Ramos (cell line): ENCODE data around the gene APBA2.
"Not testable (repeated sequence)": the region's sequence is repeated elsewhere in the genome, so short reads cannot be mapped to it uniquely, and the experiment has no call there.

Experiments
- in situ Hi-C: fragments of 300-500 bp; cut with MboI; formaldehyde crosslinking; loops from one replicate; pipeline ENCODE4 v1.14.3; 2022; ENCODE audit warnings: low sequenced_read_pairs; ENCODE audit not compliant: unreplicated experiment

Gene APBA2

GRCh38 chr15:29018995-29019976 is 133.5 kb downstream of the APBA2 start:
- in situ Hi-C loops: no loop called here

GRCh38 chr15:29021857-29022256 is 136.1 kb downstream of the APBA2 start:
- in situ Hi-C loops: no loop called here

DNA sequence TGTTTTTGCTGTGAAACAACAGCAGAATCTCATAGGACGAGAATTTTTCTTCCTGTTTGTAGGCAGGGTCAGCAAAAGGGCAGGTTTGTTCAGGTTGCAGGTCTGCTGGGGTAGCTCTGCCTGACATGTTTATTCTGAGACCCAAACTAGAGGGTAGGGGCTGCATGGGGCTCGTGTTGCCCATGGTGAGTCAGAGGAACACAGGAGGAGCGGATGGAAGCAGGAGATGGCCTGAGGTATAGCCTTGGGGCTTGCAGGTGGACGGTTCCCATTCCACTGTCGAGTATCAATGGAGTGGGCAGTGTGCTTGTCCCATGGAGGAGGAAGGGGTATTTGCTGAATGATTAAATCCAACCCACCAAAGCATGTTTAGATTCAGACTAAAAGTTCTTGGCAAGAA is 138.9 kb downstream of the APBA2 start:
- in situ Hi-C loops: no loop called here

- in situ Hi-C loops: not testable (repeated sequence)
Observed at GRCh38 chr15:29025411-29025810, 139.6 kb downstream of the APBA2 start.

GRCh38 chr15:29028158-29028557 is 142.4 kb downstream of the APBA2 start:
- in situ Hi-C loops: not testable (repeated sequence)

GRCh38 chr15:29029651-29030195 is 143.9 kb downstream of the APBA2 start:
- in situ Hi-C loops: loop anchor here (10.0 kb wide), 1 partner anchor 55 kb away; no protein-coding TSS in a partner anchor

DNA sequence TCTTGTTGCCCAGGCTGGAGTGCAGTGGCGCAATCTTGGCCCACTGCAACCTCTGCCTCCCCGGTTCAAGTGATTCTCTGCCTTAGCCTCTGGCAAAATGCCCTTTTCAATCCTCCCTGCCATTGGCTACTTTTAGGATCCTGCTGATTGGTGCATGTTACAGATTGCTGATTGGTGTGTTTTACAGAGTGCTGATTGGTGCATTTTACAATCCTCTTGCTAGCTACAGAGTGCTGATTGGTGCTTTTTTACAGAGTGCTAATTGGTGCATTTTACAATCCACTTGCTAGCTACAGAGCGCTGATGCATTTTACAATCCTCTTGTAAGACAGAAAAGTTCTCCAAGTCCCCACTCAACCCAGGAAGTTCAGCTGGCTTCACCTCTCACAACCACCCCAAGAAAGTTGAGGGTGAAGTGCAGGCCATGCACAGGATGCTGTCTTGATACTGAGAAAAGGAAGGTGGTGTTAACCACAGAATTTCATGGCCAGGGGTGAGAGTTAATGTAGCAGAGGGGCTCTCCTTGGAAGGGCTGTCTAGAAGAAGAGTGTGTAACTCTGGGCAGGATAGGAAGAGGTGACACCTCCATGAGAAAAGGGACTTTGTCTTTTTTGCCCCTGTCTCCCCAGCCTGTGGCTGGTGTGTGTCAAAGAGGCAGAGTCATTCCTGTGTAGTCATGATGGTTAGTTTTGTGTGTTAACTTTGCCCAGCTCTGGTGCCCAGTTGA is 145.9 kb downstream of the APBA2 start:
- in situ Hi-C loops: loop anchor here (10.0 kb wide), 1 partner anchor 57 kb away; no protein-coding TSS in a partner anchor

DNA sequence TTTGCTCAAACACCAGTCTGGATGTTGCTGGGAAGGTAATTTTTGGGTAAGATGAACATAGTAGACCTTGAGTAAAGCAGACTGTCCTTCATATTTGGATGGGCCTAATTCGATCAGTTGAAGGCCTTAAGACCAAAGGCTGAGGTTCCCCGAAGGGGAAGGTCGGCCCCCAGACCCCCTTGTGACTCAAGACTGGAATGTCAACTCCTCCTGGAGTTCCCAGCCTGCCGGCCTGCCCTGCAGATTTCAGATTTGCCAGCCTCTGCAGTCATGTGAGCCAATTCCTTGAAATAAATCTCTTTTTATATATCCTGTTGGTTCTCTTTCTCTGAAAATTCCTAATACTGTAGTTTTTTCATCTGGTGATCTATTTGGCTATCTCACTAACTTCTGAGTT is 146.5 kb downstream of the APBA2 start:
- in situ Hi-C loops: loop anchor here (10.0 kb wide), 1 partner anchor 57 kb away; no protein-coding TSS in a partner anchor

DNA sequence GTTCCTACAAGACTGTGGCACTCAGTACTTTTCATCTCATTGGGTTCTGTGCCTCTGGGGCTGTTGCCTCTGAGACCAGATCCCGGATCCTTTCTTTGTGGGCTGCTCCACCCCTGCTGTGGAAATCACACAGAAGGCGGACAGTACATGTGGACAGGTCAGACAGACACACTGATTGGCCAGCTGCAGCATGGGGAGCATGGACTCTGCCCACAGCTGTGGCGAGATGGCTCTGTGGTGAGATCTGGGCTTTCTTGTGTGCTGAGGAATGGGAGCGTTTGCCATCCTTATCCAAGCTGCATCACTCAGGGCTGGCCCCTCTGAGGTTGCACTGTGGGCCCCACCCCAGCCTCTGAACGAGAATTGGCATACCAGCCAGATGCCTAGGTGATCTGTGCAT is 147.0 kb downstream of the APBA2 start:
- in situ Hi-C loops: loop anchor here (10.0 kb wide), 1 partner anchor 58 kb away; no protein-coding TSS in a partner anchor

DNA sequence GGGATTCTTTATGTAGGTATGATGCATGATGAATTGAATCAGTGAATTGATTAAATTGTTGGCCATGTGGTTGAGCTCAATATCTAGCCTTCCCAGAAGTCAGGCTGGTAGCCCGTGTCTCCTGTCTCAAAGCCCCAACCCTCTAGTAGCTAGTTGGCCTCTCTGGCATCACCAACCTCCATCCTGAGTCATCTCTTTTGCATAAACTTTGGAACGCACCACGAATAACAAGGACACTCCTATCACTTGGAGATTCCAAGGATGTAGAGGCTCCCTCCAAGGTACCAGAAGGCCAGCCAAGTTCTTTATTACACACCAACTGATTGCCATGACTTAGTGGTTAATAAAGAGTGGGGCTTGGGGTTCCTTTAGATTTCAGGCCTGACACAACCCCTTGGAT is 148.4 kb downstream of the APBA2 start:
- in situ Hi-C loops: loop anchor here (10.0 kb wide), 1 partner anchor 59 kb away; no protein-coding TSS in a partner anchor

DNA sequence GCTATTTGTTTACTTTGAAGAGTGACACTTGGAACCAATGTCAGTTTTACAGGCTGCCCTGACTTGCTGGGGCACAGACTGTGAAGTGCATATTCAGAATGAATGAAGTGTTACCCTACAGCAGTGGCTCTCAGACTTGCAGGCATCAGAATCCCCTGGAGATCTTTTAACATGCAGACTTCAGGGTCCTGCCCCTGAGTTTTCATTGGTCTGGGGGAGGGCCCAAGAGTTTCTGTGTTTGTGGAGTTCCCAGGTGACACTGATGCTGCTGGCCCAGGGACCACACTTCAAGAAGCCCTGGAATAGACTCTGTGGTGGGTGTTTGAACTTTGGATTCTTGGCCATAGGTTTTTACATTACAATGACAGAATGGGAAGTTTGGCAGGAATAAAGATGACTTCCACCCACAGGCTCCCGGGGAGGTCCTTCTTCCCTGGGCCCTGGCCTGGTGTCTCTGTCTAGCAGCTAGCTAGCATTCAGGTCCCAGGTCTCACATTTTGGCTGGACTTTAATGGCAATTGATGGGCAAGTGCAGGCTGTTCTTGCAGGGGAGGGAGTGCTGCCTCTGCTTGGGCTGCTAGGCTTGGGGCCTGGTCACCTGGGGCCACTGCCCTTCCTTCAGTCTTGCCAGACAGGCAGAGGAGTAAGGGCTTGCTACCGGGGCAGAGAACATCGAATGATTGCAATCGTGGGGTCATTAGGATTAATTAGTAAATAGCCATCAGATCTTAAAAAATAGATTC is 149.0 kb downstream of the APBA2 start:
- in situ Hi-C loops: loop anchor here (10.0 kb wide), 1 partner anchor 60 kb away; no protein-coding TSS in a partner anchor

GRCh38 chr15:29035336-29036285 is 149.8 kb downstream of the APBA2 start:
- in situ Hi-C loops: loop anchor here (10.0 kb wide), 1 partner anchor 61 kb away; no protein-coding TSS in a partner anchor

GRCh38 chr15:29037997-29038705 is 152.4 kb downstream of the APBA2 start:
- in situ Hi-C loops: loop anchor here (10.0 kb wide), 1 partner anchor 63 kb away; no protein-coding TSS in a partner anchor

- in situ Hi-C loops: loop anchor here (10.0 kb wide), 1 partner anchor 65 kb away; no protein-coding TSS in a partner anchor
Observed at GRCh38 chr15:29039466-29040369, 153.9 kb downstream of the APBA2 start.

- in situ Hi-C loops: no loop called here
Observed at GRCh38 chr15:29040370-29040751, 154.6 kb downstream of the APBA2 start.

DNA sequence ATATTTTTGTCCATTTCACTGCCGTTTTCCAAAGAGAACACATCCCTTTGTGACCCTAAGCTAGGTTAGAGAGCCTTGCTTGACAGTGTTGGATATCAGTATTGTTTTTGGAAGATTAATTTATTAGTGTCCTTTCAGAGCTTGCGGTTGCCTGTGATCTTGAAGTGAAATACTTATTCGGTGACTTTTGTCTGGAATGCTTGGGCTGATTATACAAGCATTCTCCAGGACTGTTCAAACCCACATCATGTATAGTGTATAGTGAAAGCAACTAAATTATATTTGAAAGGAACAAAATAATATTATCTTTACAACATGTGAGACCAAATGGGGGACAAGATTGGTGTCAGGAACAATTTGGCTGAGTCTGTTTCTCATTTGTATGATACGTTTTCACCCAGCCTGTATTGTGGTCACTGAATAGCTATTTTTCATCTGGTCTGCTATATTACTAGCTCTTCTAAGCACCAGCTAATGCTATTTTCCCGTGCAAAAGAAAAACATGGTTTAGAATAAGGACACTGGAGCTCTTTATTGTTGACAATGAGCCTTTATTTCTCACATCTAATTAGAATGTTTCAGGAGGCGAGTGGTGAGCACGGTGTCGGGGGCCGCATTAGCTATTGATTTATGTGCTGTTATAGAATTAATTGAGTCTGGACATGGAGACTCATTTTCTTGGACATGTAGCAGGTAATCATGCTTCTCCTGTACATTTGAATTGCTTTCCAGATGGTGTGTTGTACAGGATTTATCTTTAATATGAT is 158.1 kb downstream of the APBA2 start:
- in situ Hi-C loops: no loop called here
